Thymus (tissue), 11 donors: ENCODE results near the gene CFB. TPM values are rescaled to one million over a fixed set of nuclear protein-coding genes. Genes with fewer than 3 reads are reported as not detected.
"Not testable (repeated sequence)": the region's sequence is repeated elsewhere in the genome, so short reads cannot be mapped to it uniquely, and the experiment has no call there.

Experiments
- DNase-seq, 9 donors: peaks; one replicate each; pipeline ENCODE4 v3.0.0-alpha.2; 2013; ENCODE audit warnings: low spot score in 9 of 9, low read depth in 6 of 9, missing footprints in 1 of 9
- H3K27ac ChIP-seq, 2 donors: one replicate each; pipeline ENCODE4 v1.5.1; 2013; ENCODE audit warnings: control low read depth in 1 of 2, low read depth in 1 of 2, low read length in 1 of 2, mild to moderate bottlenecking in 1 of 2, moderate library complexity in 1 of 2
- H3K27me3 ChIP-seq, 2 donors: one replicate each; pipeline ENCODE4 v1.5.1; 2013; ENCODE audit warnings: low read length in 1 of 2; ENCODE audit not compliant: control insufficient read depth in 2 of 2, insufficient read depth in 1 of 2
- H3K36me3 ChIP-seq, 2 donors: one replicate each; pipeline ENCODE4 v1.5.1; 2013; ENCODE audit warnings: low read length in 1 of 2, mild to moderate bottlenecking in 1 of 2, moderate library complexity in 1 of 2; ENCODE audit not compliant: control insufficient read depth in 2 of 2, insufficient read depth in 2 of 2
- H3K4me1 ChIP-seq, 2 donors: one replicate each; pipeline ENCODE4 v1.5.1; 2013; ENCODE audit warnings: low read length in 2 of 2; ENCODE audit not compliant: control insufficient read depth in 2 of 2, insufficient read depth in 2 of 2
- H3K4me3 ChIP-seq, 2 donors: one replicate each; pipeline ENCODE4 v1.5.1; 2013; ENCODE audit warnings: low read length in 2 of 2, control low read depth in 1 of 2, mild to moderate bottlenecking in 1 of 2
- H3K9me3 ChIP-seq, 2 donors: one replicate each; pipeline ENCODE4 v1.5.1; 2013; ENCODE audit warnings: low read length in 1 of 2, mild to moderate bottlenecking in 1 of 2; ENCODE audit not compliant: control insufficient read depth in 2 of 2, insufficient read depth in 1 of 2
- WGBS: extraction: QIAGEN DNeasy Blood & Tissue Kit; methylation state at CpG from one replicate; pipeline ENCODE4 v1.1.7; 2013; 5-methylcytosine and 5-hydroxymethylcytosine counted together
- polyA plus RNA-seq: library from polyadenylated mRNA; stranded (reverse); fragments of 200-250 nt; gene quantifications from one replicate; pipeline ENCODE4 v1.2.3, GENCODE V29; 2013
- total RNA-seq: library from RNA; stranded (reverse); fragments of 120-200 nt; gene quantifications from one replicate; pipeline ENCODE4 v1.2.4, GENCODE V29; 2013
- donor health status: healthy.

The CFB gene
- total and polyA plus RNA-seq, 2 donors, result 17.0 to 41.0 TPM

DNA sequence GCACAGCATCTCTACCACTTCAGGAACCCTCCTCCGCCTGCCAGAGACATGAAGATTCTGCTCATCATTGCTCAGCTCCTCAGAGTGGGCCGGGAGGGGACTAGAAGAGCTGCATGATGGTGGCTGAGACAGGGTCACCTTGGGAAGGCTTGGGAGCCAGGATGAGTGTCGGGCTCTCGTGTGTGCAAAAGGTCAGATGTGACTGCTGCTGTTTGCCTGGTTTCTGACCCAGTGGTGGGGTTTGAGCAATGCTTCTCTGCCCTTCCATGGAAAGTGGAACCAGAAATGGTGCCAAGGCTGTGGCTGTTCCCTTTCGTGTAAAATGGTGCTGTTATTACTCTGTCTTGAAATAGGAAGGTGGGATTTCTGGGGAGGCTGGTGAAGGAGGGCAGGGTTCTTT lies 35.1 kb downstream of the CFB start:
- H3K9me3 ChIP-seq, H3K4me3 ChIP-seq, H3K4me1 ChIP-seq, DNase-seq, H3K27me3 ChIP-seq, H3K27ac ChIP-seq: not testable (repeated sequence)
- WGBS, result no CpG with 5 or more reads among the region's 5 CpGs
- peaks cover 0 to 14% of the 10 kb centered on the region in 2 donors for H3K36me3 ChIP-seq

- not testable (repeated sequence) for H3K4me1 ChIP-seq, H3K9me3 ChIP-seq, H3K27ac ChIP-seq, H3K4me3 ChIP-seq, DNase-seq, H3K27me3 ChIP-seq
- peaks cover 0 to 14% of the 10 kb centered on the region in 2 donors for H3K36me3 ChIP-seq
- WGBS, result no CpG with 5 or more reads among the region's 7 CpGs
Observed at GRCh38 chr6:31981744-31982143, 35.8 kb downstream of the CFB start, which contains the start of gene C4A. C4A (plus strand) TSS chr6:31982057; CDS start chr6:31982108, 51 bp downstream.

- not testable (repeated sequence) for DNase-seq, H3K9me3 ChIP-seq, H3K27me3 ChIP-seq, H3K4me1 ChIP-seq, H3K4me3 ChIP-seq, H3K36me3 ChIP-seq, H3K27ac ChIP-seq
- WGBS, result no CpG with 5 or more reads among the region's 10 CpGs
Observed at GRCh38 chr6:31989363-31989762, 43.5 kb downstream of the CFB start.

- DNase-seq, H3K36me3 ChIP-seq, H3K4me1 ChIP-seq, H3K27ac ChIP-seq, H3K9me3 ChIP-seq, H3K27me3 ChIP-seq, H3K4me3 ChIP-seq: not testable (repeated sequence)
- WGBS, result over 99% methylated on average over 8 of the region's 14 CpGs
Observed at GRCh38 chr6:31994421-31994820, 48.5 kb downstream of the CFB start.

- not testable (repeated sequence) for DNase-seq, H3K4me1 ChIP-seq, H3K36me3 ChIP-seq, H3K27me3 ChIP-seq, H3K27ac ChIP-seq, H3K9me3 ChIP-seq, H3K4me3 ChIP-seq
- 94% methylated on average over 5 of the region's 6 CpGs for WGBS
Observed at GRCh38 chr6:31996385-31996784, 50.5 kb downstream of the CFB start.

Other genes with a start within 250 kb of the CFB start
Only the 30 nearest of the 37 such genes appear.
- gene LY6G6C, start 224.3 kb upstream of the CFB start, total RNA-seq, result not detected
- gene LY6G6C, start 224.3 kb upstream of the CFB start, polyA plus RNA-seq, result 7.0 TPM
- gene MPIG6B, start 222.7 kb upstream of the CFB start, total RNA-seq, result 0.14 TPM
- 0.32 TPM for gene MPIG6B, start 222.7 kb upstream of the CFB start, polyA plus RNA-seq
- gene DDAH2, start 216.8 kb upstream of the CFB start, total RNA-seq, result 49.6 TPM
- gene DDAH2, start 216.8 kb upstream of the CFB start, polyA plus RNA-seq, result 105 TPM
- 431 TPM for gene CLIC1, start 209.6 kb upstream of the CFB start, total RNA-seq
- 337 TPM for gene CLIC1, start 209.6 kb upstream of the CFB start, polyA plus RNA-seq
- 8.4 TPM for gene MSH5, start 206.1 kb upstream of the CFB start, total RNA-seq
- gene MSH5, start 206.1 kb upstream of the CFB start, polyA plus RNA-seq, result 15.2 TPM
- 1.2 TPM for gene SAPCD1, start 183.4 kb upstream of the CFB start, total RNA-seq
- 9.7 TPM for gene SAPCD1, start 183.4 kb upstream of the CFB start, polyA plus RNA-seq
- gene VWA7, start 168.8 kb upstream of the CFB start, total RNA-seq, result 0.76 TPM
- gene VWA7, start 168.8 kb upstream of the CFB start, polyA plus RNA-seq, result 0.66 TPM
- gene VARS1, start 150.3 kb upstream of the CFB start, total RNA-seq, result 16.6 TPM
- gene VARS1, start 150.3 kb upstream of the CFB start, polyA plus RNA-seq, result 25.2 TPM
- 71.8 TPM for gene LSM2, start 139.1 kb upstream of the CFB start, total RNA-seq
- 76.8 TPM for gene LSM2, start 139.1 kb upstream of the CFB start, polyA plus RNA-seq
- 1.2 TPM for gene HSPA1L, start 130.8 kb upstream of the CFB start, total RNA-seq
- gene HSPA1L, start 130.8 kb upstream of the CFB start, polyA plus RNA-seq, result 2.4 TPM
- 73.8 TPM for gene HSPA1A, start 130.6 kb upstream of the CFB start, total RNA-seq
- gene HSPA1A, start 130.6 kb upstream of the CFB start, polyA plus RNA-seq, result 68.8 TPM
- gene HSPA1B, start 118.4 kb upstream of the CFB start, total RNA-seq, result 110 TPM
- 46.8 TPM for gene HSPA1B, start 118.4 kb upstream of the CFB start, polyA plus RNA-seq
- 20.8 TPM for gene NEU1, start 83.3 kb upstream of the CFB start, total RNA-seq
- gene NEU1, start 83.3 kb upstream of the CFB start, polyA plus RNA-seq, result 21.9 TPM
- gene SLC44A4, start 67.1 kb upstream of the CFB start, total RNA-seq, result 0.42 TPM
- 1.7 TPM for gene SLC44A4, start 67.1 kb upstream of the CFB start, polyA plus RNA-seq
- 35.0 TPM for gene EHMT2, start 48.4 kb upstream of the CFB start, total RNA-seq
- gene EHMT2, start 48.4 kb upstream of the CFB start, polyA plus RNA-seq, result 60.1 TPM
- 1.9 TPM for gene ZBTB12, start 44.0 kb upstream of the CFB start, total RNA-seq
- gene ZBTB12, start 44.0 kb upstream of the CFB start, polyA plus RNA-seq, result 2.6 TPM
- 9.0 TPM for gene C2, start 18.4 kb upstream of the CFB start, total RNA-seq
- 10.3 TPM for gene C2, start 18.4 kb upstream of the CFB start, polyA plus RNA-seq
- gene NELFE, start 12.9 kb downstream of the CFB start, total RNA-seq, result 62.9 TPM
- gene NELFE, start 12.9 kb downstream of the CFB start, polyA plus RNA-seq, result 44.5 TPM
- 25.4 TPM for gene SKIC2, start 13.1 kb downstream of the CFB start, total RNA-seq
- gene SKIC2, start 13.1 kb downstream of the CFB start, polyA plus RNA-seq, result 110 TPM
- gene DXO, start 26.0 kb downstream of the CFB start, total RNA-seq, result 11.8 TPM
- 27.3 TPM for gene DXO, start 26.0 kb downstream of the CFB start, polyA plus RNA-seq
- gene C4A, start 36.0 kb downstream of the CFB start, total RNA-seq, result 43.2 TPM
- gene C4A, start 36.0 kb downstream of the CFB start, polyA plus RNA-seq, result 206 TPM
- gene C4B, start 68.7 kb downstream of the CFB start, total RNA-seq, result 47.4 TPM
- 262 TPM for gene C4B, start 68.7 kb downstream of the CFB start, polyA plus RNA-seq
- gene CYP21A2, start 92.3 kb downstream of the CFB start, total RNA-seq, result 0.24 TPM
- gene CYP21A2, start 92.3 kb downstream of the CFB start, polyA plus RNA-seq, result 15.7 TPM
- 2.1 TPM for gene TNXB, start 163.2 kb downstream of the CFB start, total RNA-seq
- gene TNXB, start 163.2 kb downstream of the CFB start, polyA plus RNA-seq, result 8.3 TPM
- gene ATF6B, start 182.2 kb downstream of the CFB start, total RNA-seq, result 16.0 TPM
- gene ATF6B, start 182.2 kb downstream of the CFB start, polyA plus RNA-seq, result 49.2 TPM
- gene FKBPL, start 184.2 kb downstream of the CFB start, total RNA-seq, result 6.8 TPM
- gene FKBPL, start 184.2 kb downstream of the CFB start, polyA plus RNA-seq, result 6.0 TPM
- gene PRRT1, start 205.8 kb downstream of the CFB start, total RNA-seq, result not detected
- gene PRRT1, start 205.8 kb downstream of the CFB start, polyA plus RNA-seq, result 6.1 TPM
- 7.6 TPM for gene PPT2, start 208.0 kb downstream of the CFB start, total RNA-seq
- gene PPT2, start 208.0 kb downstream of the CFB start, polyA plus RNA-seq, result 9.8 TPM
- 10.5 TPM for gene EGFL8, start 218.5 kb downstream of the CFB start, total RNA-seq
- 31.9 TPM for gene EGFL8, start 218.5 kb downstream of the CFB start, polyA plus RNA-seq
- gene AGPAT1, start 230.0 kb downstream of the CFB start, total RNA-seq, result 25.2 TPM
- gene AGPAT1, start 230.0 kb downstream of the CFB start, polyA plus RNA-seq, result 32.6 TPM